Stimulated activated CD8-positive, alpha-beta memory T cell treated with anti-CD3 and anti-CD28 coated beads, Interleukin-2, amount 100 ng/mL, for 1 hour (primary cell): Measurements from ENCODE around the gene CDKN2D.

Experiments
- DNase-seq, 2 donors: peaks; one replicate each; pipeline ENCODE4 v3.0.0-alpha.2; 2020; ENCODE audit warnings: low read depth in 2 of 2

The CDKN2D gene

GRCh38 chr19:10568826-10569651 lies at the start of gene CDKN2D:
CDKN2D (minus strand) TSS chr19:10568979; CDS start chr19:10568653, 326 bp downstream.
- DNase-seq, result peak; percentile 99

DNA sequence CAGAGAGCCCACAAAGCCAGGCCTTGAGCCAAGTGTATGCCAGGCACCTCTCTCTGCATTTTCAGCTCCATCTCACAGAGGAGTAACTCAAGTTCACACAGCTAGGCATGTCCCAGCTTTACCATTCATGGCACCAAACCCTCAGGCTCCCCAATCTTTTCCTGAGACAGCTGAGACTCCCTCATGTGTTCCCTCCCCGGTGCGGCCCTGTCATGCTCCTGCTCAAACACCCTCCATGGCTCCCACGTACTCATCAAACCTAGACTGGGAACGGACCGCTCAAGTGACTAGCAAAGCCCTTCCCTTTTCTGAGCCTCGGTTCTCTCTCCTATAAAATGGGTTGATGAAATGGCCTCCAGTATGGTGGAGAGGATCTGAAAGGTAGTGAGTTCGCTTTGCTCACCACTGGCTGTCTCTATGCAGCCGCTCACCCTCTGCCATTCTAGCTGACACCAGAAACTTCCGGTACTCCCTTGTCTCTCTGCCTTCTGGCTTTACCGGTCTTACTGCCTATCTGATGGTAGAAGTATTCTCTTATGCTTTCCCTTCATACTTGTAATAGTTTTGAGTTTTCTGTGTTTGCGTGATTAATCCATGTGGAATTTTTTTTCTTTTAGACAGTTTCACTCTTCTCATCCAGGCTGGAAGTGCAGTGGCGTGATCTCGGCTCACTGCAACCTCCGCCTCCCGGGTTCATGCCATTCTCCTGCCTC lies 48.8 kb upstream of the CDKN2D start:
- DNase-seq, result no peak

- no peak for DNase-seq
Observed at GRCh38 chr19:10615429-10616023, 46.7 kb upstream of the CDKN2D start.

DNA sequence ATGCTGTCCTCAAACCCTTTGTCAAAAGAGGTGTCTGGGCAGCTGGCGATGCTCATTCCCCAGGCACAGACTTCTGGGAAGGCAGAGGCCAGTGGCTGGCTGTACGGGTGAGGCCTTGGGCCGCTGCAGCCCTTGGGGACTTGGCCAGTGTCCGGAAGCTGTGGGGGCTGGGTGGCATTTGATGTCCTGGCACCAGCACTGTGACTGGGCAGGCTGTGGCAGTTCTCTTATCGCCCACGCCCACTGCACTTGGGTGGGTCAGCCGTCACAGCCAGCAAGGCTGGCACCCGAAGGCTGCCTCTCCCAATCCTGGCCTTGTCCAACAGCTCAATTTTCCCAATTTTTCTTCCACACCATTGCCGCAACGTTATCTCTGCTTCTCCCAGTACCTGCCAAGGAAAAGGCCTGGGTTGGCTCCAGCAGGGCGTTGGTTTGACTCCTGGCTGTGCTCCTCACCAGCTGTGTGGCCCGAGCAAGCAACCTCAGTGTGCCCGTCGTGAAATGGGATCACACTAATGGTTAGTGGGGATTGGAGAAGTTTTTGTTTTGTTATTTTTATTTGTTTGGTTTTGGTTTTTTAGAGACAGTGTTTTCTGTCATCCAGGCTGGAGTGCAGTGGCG lies 43.8 kb upstream of the CDKN2D start:
- DNase-seq, result no peak

- no peak for DNase-seq
Observed at GRCh38 chr19:10611907-10612306, 43.1 kb upstream of the CDKN2D start.

GRCh38 chr19:10604460-10604980 lies 35.7 kb upstream of the CDKN2D start:
- DNase-seq, result no peak

- DNase-seq, result peak in 1 of 2 donors; percentile 29
Observed at GRCh38 chr19:10603873-10604459, 35.2 kb upstream of the CDKN2D start.

DNA sequence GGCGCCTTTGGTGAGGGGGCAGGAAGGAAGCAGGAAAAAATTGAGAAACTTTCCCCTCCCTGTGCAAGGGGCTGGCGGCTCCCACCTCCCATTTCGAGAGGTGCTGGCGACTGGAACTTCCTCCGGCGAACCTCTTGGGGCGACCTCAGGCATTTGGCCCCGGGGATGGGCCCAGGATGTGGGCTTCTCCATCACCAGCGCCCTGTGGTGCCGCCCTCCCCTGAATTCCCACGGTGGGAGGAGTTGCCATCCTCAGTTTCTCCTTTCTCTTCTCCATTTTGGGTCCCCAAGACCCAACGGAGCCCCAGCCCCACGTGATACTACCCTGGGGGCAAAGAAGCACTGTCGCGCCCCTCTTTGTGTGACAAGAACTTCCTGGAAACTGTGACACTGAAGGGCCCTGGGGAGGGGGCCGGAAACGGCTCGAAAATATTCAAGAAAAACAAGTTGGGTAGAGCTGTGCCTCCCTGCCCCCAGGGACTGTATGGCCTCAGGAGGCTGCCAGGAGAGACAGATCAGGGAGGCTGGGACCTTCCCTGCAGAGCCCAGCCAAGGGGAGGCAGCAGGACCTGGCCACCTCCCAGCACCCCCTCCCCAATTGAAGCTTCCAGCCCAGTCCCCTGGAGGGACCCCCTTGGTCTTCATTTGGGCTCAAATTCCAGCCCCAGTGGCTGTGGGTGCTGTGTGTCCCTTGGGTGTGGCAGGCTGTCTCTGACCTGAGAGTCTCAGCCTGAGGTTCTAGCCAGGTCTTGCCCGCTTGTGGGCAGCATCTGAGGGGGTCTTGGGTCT lies 34.5 kb upstream of the CDKN2D start:
- peak; percentile 59 to 77 for DNase-seq

- peak; percentile 84 to 86 for DNase-seq
Observed at GRCh38 chr19:10602330-10603083, 33.7 kb upstream of the CDKN2D start.

GRCh38 chr19:10601999-10602329 lies 33.2 kb upstream of the CDKN2D start:
- DNase-seq, result no peak

DNA sequence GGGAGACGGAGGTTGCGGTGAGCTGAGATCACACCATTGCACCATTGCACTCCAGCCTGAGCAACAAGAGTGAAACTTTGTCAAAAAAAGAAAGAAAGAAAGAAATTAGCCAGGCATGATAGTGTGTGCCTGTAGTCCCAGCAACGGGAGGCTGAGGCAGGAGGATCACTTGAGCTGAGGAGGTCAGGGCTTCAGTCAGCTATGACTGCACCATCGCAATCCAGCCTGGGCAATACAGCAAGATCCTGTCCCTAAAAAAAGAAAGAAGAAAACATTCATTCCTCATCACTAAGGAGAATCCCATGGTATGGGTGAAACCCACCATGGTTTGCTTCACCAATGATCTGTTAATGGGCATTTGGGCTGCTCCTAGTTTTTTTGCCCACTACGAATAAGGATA lies 31.4 kb upstream of the CDKN2D start:
- DNase-seq, result no peak

GRCh38 chr19:10593820-10594637 lies 25.2 kb upstream of the CDKN2D start:
- no peak for DNase-seq

DNA sequence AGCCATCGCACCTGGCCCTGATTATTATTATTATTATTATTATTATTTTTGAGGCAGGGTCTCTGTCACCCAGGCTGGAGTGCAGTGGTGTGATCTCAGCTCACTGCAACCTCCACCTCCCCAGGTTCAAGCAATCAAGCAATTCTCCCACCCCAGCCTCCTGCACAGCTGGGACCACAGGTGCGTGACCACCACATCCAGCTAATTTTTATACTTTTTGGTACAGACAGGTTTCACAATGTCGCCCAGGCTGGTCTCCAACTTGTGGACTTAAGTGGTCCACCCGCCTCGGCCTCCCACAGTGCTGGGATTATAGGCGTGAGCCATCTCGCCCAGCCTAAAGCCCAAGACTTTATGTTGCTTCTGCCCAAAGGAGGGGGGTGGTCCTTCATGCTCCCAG lies 24.4 kb upstream of the CDKN2D start:
- no peak for DNase-seq

- DNase-seq, result no peak
Observed at GRCh38 chr19:10587839-10588150, 19.0 kb upstream of the CDKN2D start.

DNA sequence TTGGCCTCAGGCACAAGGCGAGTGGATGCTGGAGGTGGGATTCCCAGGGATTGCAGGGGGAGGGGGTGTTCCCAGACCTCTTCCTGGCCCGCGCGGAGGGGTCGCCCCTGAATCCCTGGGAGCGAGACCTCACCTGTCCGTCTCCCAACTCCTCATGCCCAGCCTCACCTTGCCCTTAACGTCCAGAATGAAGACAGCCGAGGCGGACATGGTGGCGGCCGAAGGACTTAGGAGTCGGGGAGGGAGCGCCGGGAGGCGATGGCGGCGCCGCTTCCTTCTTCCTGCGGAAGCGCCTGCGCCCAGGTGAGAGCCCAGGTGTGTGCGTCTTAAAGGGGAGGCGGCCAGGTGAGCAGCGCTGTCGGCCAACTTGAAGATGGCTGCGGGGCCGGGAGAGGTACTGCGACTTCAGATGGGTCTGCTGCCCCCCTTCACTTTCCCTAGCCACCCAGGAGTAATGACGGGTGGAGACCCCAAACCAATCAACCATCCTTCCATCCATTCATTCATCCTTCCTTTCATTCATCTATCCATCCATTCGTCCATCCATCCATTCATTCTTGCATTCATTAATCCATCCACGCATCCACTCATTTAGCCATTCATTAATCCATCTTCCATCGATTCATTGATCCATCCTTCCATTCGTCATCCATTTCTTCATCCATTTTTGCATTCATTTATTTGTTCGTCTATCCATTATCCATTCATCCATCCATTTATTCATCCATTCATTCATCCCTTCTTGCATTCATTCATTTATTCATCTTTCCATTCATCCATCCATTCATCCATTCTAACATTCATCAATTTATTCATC lies 18.5 kb upstream of the CDKN2D start, which contains the start of gene AP1M2:
AP1M2 (minus strand) TSS at position 291 of the 817 bp plus-strand sequence; CDS start at position 210, 81 bp downstream.
- no peak for DNase-seq

GRCh38 chr19:10586396-10586795 lies 17.6 kb upstream of the CDKN2D start:
- DNase-seq, result no peak

DNA sequence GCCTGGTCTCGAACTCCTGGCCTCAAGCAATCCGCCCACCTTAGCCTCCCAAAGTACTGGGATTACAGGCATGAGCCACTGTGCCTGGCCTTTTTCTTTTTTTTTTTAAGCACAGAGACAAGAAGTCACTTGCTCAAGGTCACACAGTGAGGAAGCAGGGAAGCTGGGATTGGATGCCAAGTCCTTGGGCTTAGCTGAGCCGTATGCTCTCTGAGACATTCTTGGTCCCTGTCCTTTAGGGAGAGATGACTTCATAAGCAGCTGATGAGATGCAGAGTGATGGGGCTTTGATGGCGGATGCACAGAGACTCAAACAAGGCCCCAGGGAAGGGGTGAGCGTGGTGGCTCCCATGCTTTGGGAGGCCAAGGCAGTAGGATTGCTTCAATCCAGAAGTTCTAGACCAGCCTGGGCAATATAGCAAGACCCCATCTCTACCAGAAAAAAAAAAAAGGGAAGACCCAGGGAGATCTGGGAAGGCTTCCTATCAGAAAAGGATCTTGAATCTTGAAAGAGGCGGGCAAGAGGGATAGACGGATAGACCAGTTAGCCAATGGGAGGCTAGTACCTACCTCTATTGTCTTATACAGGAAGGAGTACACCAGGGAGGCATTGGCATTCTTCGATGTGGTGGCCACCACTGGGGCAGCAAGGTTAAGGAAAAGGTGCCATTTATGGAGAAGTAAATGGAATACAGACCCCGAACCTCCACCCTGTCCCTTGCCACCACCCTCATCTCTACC lies 14.4 kb upstream of the CDKN2D start:
- no peak for DNase-seq

DNA sequence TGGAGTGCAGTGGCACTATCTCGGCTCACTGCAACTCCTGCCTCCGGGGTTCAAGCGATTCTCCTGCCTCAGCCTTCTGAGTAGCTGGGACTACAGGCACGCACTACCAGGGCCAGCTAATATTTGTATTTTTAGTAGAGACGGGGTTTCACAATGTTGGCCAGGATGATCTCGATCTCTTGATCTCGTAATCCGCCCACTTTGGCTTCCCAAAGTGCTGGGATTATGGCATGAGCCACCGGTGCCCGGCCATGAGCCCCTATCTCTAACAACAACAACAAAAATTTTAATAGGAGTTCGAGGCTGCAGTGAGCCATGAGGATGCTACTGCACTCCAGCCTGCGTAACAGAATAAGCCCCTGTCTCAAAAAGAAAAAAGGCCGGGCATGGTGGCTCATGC lies 13.3 kb upstream of the CDKN2D start:
- DNase-seq, result no peak
